SU-DHL-6 (cell line): ENCODE results near the gene TBC1D4.

Source experiments
- H2AFZ ChIP-seq: fragments of 200-600 bp; sonication (generic); 2 replicates; pipeline ENCODE4 v1.6.1; 2014; ENCODE audit warnings: low read depth, mild to moderate bottlenecking, moderate library complexity, mixed read lengths, antibody characterized with exemption, low read length; ENCODE audit not compliant: severe bottlenecking
- H3F3A ChIP-seq: fragments of 200-600 bp; shearing (Covaris generic); 2 replicates; pipeline ENCODE4 v1.6.0; 2016; ENCODE audit warnings: antibody characterized with exemption, mild to moderate bottlenecking; ENCODE audit not compliant: insufficient read depth
- H3K27ac ChIP-seq: fragments of 200-600 bp; sonication (generic); 2 replicates; pipeline ENCODE4 v1.5.1; 2016; ENCODE audit warnings: low read depth, mild to moderate bottlenecking, low read length, moderate library complexity, mixed read lengths
- H3K27me3 ChIP-seq: fragments of 200-600 bp; sonication (generic), shearing (Covaris generic); 2 replicates; pipeline ENCODE4 v1.6.0; 2014; ENCODE audit warnings: mild to moderate bottlenecking, low read length
- H3K36me3 ChIP-seq: fragments of 200-600 bp; sonication (generic); 2 replicates; pipeline ENCODE4 v1.6.1; 2014; ENCODE audit warnings: mild to moderate bottlenecking, low read length, mixed read lengths
- H3K4me2 ChIP-seq: fragments of 300-600, 200-600 bp; shearing (Covaris generic), sonication (generic); 2 replicates; pipeline ENCODE4 v1.6.0; 2014; ENCODE audit warnings: low read length, low read depth, mild to moderate bottlenecking; ENCODE audit not compliant: poor library complexity, severe bottlenecking
- H3K4me3 ChIP-seq: fragments of 200-600 bp; sonication (generic); 2 replicates; pipeline ENCODE4 v1.5.1; 2014; ENCODE audit warnings: antibody characterized with exemption, low read length, mild to moderate bottlenecking, mixed read lengths; ENCODE audit not compliant: insufficient read depth, poor library complexity, severe bottlenecking
- H3K79me2 ChIP-seq: fragments of 200-600 bp; sonication (generic); 2 replicates; pipeline ENCODE4 v1.6.1; 2014; ENCODE audit warnings: mild to moderate bottlenecking, low read length, moderate library complexity; ENCODE audit not compliant: insufficient read depth
- H3K9ac ChIP-seq: fragments of 200-600 bp; sonication (generic); 2 replicates; pipeline ENCODE4 v1.7.0; 2014; ENCODE audit warnings: mild to moderate bottlenecking, low read length
- H3K9me2 ChIP-seq: fragments of 200-600 bp; sonication (generic); replicated peaks from 2 replicates; pipeline ENCODE4 v1.6.1; 2014; ENCODE audit warnings: low read length; ENCODE audit not compliant: insufficient read depth
- H3K9me3 ChIP-seq: fragments of 200-600 bp; sonication (generic); 2 replicates; pipeline ENCODE4 v1.6.1; 2014; ENCODE audit warnings: low read length, mixed read lengths; ENCODE audit not compliant: insufficient read depth
- H4K20me1 ChIP-seq: fragments of 200-600 bp; sonication (generic); 2 replicates; pipeline ENCODE4 v1.6.1; 2014; ENCODE audit warnings: low read depth, mild to moderate bottlenecking, antibody characterized with exemption, low read length, moderate library complexity, mixed read lengths
- EZH2phosphoT487 ChIP-seq: fragments of 200-600 bp; sonication (generic), shearing (Covaris generic); conservative IDR thresholded peaks from 2 replicates; pipeline ENCODE4 v1.6.1; 2018; ENCODE audit warnings: mild to moderate bottlenecking, antibody characterized with exemption, low read length, moderate library complexity, mixed read lengths
- TF ChIP-seq, protein P1 (sequence below): fragments of 200-600 bp; sonication (generic); IDR thresholded peaks from one replicate; pipeline ENCODE4 v1.5.1; 2017; ENCODE audit warnings: antibody characterized with exemption, mild to moderate bottlenecking, low read length, moderate library complexity; ENCODE audit not compliant: insufficient read depth, poor library complexity, severe bottlenecking

Gene TBC1D4

DNA sequence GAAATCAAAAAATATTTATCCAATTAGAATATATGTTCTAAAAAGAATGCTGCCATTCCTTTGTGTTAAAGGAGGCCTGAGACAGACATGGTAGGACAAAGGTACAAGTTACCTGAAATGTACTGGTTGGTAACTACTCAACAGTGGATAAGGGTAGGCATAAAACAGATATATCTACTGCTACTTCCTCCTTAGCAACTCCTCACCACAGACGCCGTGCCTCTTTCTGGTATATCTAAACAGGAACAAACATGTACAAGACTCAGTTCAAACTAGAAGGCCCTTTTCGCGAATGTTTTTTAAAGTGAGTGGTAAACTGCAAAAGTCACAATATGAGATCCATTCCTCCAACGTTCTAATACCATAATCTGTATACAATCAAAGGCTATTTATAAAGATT lies 86.9 kb downstream of the TBC1D4 start:
- H3K79me2 ChIP-seq = no peaks in the 10 kb centered on the region
- no peak overlapping the region for H3K4me3 ChIP-seq
- H2AFZ ChIP-seq = no peak overlapping the region
- TF ChIP-seq, protein P1, sequence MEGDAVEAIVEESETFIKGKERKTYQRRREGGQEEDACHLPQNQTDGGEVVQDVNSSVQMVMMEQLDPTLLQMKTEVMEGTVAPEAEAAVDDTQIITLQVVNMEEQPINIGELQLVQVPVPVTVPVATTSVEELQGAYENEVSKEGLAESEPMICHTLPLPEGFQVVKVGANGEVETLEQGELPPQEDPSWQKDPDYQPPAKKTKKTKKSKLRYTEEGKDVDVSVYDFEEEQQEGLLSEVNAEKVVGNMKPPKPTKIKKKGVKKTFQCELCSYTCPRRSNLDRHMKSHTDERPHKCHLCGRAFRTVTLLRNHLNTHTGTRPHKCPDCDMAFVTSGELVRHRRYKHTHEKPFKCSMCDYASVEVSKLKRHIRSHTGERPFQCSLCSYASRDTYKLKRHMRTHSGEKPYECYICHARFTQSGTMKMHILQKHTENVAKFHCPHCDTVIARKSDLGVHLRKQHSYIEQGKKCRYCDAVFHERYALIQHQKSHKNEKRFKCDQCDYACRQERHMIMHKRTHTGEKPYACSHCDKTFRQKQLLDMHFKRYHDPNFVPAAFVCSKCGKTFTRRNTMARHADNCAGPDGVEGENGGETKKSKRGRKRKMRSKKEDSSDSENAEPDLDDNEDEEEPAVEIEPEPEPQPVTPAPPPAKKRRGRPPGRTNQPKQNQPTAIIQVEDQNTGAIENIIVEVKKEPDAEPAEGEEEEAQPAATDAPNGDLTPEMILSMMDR = no peak
- no peaks in the 10 kb centered on the region for H4K20me1 ChIP-seq
- no peaks in the 10 kb centered on the region for H3K27me3 ChIP-seq
- H3K9ac ChIP-seq = no peak overlapping the region
- no peaks in the 10 kb centered on the region for H3K36me3 ChIP-seq
- H3K4me2 ChIP-seq = no peak overlapping the region
- H3F3A ChIP-seq = no peaks in the 10 kb centered on the region
- no peaks in the 10 kb centered on the region for H3K9me3 ChIP-seq
- no peak overlapping the region for H3K27ac ChIP-seq
- H3K9me2 ChIP-seq = no peaks in the 10 kb centered on the region

GRCh38 chr13:75393839-75394520 lies 88.0 kb downstream of the TBC1D4 start:
- Histone ChIP-seq H3K4me2 (no peak overlapping the region), H3K27ac (no peak overlapping the region), H2AFZ (no peak overlapping the region), H3K9me3 (no peaks in the 10 kb centered on the region), H3K79me2 (no peaks in the 10 kb centered on the region), H3K9ac (no peak overlapping the region), H3F3A (no peaks in the 10 kb centered on the region), H3K27me3 (no peaks in the 10 kb centered on the region), H3K9me2 (no peaks in the 10 kb centered on the region), H4K20me1 (no peaks in the 10 kb centered on the region), H3K4me3 (no peak overlapping the region), H3K36me3 (no peaks in the 10 kb centered on the region)
- TF ChIP-seq EZH2phosphoT487 = no peak
- TF ChIP-seq, protein P1 = no peak

GRCh38 chr13:75391432-75392100 lies 90.4 kb downstream of the TBC1D4 start:
- Histone ChIP-seq H3K9me2 (no peaks in the 10 kb centered on the region), H2AFZ (no peak overlapping the region), H3F3A (no peaks in the 10 kb centered on the region), H3K4me2 (no peak overlapping the region), H3K4me3 (no peak overlapping the region), H4K20me1 (no peaks in the 10 kb centered on the region), H3K27me3 (no peaks in the 10 kb centered on the region), H3K79me2 (no peaks in the 10 kb centered on the region), H3K9ac (no peak overlapping the region), H3K9me3 (no peaks in the 10 kb centered on the region), H3K36me3 (no peaks in the 10 kb centered on the region), H3K27ac (no peak overlapping the region)
- TF ChIP-seq EZH2phosphoT487 = no peak
- TF ChIP-seq, protein P1 = no peak
